ENCODE data around the gene KIF15.

KIF15 gene

DNA sequence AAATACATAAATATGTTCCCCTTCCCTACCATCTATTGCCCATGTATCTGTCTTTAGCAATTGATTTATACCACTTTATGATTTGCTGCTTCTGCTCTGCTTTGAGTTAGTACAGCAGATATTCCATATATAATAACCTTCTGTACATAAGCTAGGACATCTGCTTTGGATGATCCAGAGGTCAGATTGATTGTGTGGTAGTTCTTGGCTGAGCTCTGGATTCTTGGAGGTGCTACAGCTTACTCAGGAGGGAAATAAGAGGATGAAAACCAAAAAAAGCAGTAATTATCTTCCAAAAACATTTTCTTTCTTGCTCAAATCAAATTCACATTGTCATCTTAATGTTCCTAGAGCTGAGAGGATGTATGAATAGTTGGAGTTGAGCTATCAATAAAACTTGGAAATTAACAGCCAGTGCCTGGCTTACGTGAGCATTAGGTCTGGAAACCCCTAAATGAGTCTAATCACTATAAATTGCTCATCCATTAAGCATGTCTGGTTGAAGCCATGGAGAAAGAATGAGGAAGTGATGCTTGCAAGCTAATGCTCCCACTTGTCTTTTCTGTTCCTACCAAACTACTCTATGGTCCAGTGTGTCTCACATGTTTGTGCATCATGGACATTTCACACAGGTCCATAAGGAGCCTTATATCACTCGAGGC is 63.8 kb downstream of the KIF15 start:
- TF ChIP-seq CTCF (IDR thresholded peaks at IDR 0.05; ENCODE audit: extremely low read depth, insufficient read depth, missing control alignments), result no peak
- DNase-seq (ENCODE audit: low spot score), result peak; percentile 43
- in situ Hi-C loops (cut with MboI; ENCODE audit: low pct_unique_long_range_greater_than_20kb, low sequenced_read_pairs, unreplicated experiment), result no loop called here

DNA sequence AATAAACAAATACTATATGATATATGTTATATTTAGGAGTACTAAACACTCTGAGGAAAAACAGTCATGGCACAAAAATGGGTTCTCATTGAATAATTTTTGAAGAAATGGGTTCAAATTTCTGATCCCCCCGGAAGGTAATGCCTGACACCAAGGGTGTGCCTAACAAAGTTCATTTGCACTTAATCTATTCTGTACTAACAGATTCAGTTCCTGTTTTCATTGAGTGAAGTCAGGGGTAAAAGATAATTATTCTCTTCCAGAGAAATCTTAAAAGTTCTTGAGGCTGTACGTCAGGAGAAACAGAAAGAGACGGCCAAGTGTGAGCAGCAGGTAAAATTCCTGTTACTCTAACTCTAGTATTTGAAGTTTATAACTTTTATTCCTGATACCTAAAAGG is 65.6 kb downstream of the KIF15 start:
- DNase-seq (ENCODE audit: low spot score), result no peak
- in situ Hi-C loops (cut with MboI; ENCODE audit: low pct_unique_long_range_greater_than_20kb, low sequenced_read_pairs, unreplicated experiment), result no loop called here

DNA sequence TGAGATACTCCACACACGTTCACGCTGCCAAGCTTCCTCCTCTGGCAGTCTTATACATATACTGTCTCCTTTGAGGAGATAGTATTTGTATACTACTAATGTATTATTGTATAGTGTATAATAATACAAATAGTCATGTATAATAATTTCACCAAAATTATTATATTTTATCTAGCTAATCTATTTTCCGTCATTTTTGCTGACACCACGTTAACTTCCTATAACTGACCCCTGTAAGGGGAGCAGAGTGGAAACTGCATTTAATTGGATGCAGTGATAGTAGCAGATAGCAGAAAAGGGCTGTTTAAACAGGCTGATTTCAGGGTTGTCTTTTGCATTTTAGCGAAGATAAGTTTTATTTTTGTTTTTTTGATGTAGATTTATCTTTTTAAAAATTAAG is 69.6 kb downstream of the KIF15 start:
- TF ChIP-seq CTCF (IDR thresholded peaks at IDR 0.05; ENCODE audit: extremely low read depth, insufficient read depth, missing control alignments), result no peak
- no peak for DNase-seq (ENCODE audit: low spot score)
- in situ Hi-C loops (cut with MboI; ENCODE audit: low pct_unique_long_range_greater_than_20kb, low sequenced_read_pairs, unreplicated experiment), result no loop called here

More for the DNA sequence above, 65.6 kb downstream of the KIF15 start:
- no peak for TF ChIP-seq CTCF (IDR thresholded peaks at IDR 0.05; ENCODE audit: extremely low read depth, insufficient read depth, missing control alignments)

DNA sequence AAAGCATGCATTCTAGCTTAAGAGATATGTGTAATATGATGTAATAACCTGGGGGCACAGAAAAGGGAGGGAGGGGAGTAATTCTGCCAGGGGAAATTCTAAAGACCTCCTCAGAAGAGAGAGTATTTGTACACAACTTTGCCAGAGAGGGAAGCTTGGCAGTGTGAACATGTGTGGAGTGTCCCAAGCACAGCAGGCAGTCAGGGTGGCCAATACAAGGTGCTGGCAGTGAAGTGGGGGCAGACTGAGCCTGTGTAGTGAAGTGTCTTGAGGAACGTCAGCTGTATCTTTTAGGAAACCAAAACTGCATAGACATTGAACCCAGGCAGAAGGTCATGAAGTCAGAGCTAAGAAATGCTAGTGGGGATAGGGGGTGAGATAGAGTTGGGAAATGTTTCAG is 70.4 kb downstream of the KIF15 start:
- in situ Hi-C loops (cut with MboI; ENCODE audit: low pct_unique_long_range_greater_than_20kb, low sequenced_read_pairs, unreplicated experiment), result no loop called here
- TF ChIP-seq CTCF (IDR thresholded peaks at IDR 0.05; ENCODE audit: extremely low read depth, insufficient read depth, missing control alignments), result no peak

GRCh38 chr3:44832965-44833364 is 71.4 kb downstream of the KIF15 start:
- DNase-seq (ENCODE audit: low spot score), result no peak
- in situ Hi-C loops (cut with MboI; ENCODE audit: low pct_unique_long_range_greater_than_20kb, low sequenced_read_pairs, unreplicated experiment), result no loop called here
- TF ChIP-seq CTCF (IDR thresholded peaks at IDR 0.05; ENCODE audit: extremely low read depth, insufficient read depth, missing control alignments), result no peak

More for the DNA sequence above, 70.4 kb downstream of the KIF15 start:
- no peak for DNase-seq (ENCODE audit: low spot score)

GRCh38 chr3:44833394-44833793 is 71.8 kb downstream of the KIF15 start:
- TF ChIP-seq CTCF (IDR thresholded peaks at IDR 0.05; ENCODE audit: extremely low read depth, insufficient read depth, missing control alignments), result no peak
- in situ Hi-C loops (cut with MboI; ENCODE audit: low pct_unique_long_range_greater_than_20kb, low sequenced_read_pairs, unreplicated experiment), result no loop called here
- no peak for DNase-seq (ENCODE audit: low spot score)

Measured in GM13977 (cell line).